Fibroblast of upper back skin (primary cell): ENCODE measurements around the gene DSP.

Experiments used
- DNase-seq: peaks from one replicate; pipeline ENCODE4 v3.0.0-alpha.2; 2013

The DSP gene, protein sequence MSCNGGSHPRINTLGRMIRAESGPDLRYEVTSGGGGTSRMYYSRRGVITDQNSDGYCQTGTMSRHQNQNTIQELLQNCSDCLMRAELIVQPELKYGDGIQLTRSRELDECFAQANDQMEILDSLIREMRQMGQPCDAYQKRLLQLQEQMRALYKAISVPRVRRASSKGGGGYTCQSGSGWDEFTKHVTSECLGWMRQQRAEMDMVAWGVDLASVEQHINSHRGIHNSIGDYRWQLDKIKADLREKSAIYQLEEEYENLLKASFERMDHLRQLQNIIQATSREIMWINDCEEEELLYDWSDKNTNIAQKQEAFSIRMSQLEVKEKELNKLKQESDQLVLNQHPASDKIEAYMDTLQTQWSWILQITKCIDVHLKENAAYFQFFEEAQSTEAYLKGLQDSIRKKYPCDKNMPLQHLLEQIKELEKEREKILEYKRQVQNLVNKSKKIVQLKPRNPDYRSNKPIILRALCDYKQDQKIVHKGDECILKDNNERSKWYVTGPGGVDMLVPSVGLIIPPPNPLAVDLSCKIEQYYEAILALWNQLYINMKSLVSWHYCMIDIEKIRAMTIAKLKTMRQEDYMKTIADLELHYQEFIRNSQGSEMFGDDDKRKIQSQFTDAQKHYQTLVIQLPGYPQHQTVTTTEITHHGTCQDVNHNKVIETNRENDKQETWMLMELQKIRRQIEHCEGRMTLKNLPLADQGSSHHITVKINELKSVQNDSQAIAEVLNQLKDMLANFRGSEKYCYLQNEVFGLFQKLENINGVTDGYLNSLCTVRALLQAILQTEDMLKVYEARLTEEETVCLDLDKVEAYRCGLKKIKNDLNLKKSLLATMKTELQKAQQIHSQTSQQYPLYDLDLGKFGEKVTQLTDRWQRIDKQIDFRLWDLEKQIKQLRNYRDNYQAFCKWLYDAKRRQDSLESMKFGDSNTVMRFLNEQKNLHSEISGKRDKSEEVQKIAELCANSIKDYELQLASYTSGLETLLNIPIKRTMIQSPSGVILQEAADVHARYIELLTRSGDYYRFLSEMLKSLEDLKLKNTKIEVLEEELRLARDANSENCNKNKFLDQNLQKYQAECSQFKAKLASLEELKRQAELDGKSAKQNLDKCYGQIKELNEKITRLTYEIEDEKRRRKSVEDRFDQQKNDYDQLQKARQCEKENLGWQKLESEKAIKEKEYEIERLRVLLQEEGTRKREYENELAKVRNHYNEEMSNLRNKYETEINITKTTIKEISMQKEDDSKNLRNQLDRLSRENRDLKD (N-terminal part only)

DNA sequence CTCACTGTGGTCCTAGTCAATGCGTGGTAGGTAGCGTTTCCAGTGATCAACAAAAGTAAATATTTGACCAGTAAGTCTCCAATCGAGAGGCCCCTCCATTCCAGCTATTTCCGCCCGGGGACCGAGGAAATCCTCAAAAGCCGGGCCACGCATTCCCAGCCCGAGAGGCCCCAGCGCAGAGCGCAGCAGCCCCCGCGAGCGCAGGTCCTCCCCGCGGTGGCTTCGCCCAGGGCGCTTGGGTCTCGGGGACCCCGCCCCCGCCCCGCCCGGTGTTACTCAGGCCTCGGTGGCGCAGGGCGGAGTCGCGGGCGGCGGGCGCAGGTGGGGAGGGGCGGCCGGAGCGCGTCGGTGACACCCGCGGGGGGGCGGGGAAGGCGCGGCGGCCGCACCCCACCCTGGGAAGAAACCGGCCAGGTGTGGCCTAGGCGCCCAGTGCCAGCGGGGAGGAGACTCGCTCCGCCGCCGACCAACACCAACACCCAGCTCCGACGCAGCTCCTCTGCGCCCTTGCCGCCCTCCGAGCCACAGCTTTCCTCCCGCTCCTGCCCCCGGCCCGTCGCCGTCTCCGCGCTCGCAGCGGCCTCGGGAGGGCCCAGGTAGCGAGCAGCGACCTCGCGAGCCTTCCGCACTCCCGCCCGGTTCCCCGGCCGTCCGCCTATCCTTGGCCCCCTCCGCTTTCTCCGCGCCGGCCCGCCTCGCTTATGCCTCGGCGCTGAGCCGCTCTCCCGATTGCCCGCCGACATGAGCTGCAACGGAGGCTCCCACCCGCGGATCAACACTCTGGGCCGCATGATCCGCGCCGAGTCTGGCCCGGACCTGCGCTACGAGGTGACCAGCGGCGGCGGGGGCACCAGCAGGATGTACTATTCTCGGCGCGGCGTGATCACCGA lies at the start of gene DSP:
Gene DSP, plus strand, starts transcription at position 497 of the 890 bp plus-strand sequence. Its CDS starts 245 bp downstream, at position 742.
- DNase-seq, result peak; percentile 22

DNA sequence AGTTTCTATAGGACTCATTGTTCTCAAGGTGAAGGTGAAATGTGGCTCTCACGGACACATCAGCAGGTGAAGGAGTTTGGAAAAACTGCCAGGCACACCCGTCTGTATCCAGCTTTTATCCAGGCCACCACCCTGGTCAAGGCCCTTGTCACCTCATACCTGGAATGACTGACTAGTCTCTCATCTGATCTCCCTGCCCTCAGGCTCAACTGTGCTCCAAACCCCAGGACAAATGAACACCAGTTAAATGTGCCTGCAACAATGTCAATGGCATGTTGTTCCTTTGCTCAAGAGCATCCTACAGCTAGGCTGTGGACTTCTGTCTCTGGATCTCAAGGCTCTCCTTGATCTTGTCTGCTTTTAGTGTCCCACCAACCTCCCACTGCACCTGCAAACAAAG lies 47.6 kb upstream of the DSP start:
- DNase-seq, result no peak

DNA sequence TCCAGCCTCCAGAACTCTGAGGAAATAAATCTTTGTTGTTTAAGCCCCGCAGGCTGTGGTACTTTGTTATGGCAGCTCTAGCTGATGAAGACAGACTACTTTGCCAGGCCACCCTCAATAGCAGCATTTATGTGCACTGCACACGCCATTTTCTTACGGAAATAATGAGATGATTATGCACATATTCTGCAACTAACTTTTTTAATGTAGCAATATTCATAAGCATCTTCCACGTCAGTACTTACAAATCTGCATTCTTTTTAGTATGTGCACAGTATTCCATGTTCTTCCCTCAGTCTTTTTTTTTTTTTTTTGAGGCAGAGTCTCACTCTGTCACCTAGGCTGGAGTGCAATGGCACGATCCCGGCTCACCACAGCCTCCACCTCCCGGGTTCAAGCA lies 46.8 kb upstream of the DSP start:
- DNase-seq, result no peak

DNA sequence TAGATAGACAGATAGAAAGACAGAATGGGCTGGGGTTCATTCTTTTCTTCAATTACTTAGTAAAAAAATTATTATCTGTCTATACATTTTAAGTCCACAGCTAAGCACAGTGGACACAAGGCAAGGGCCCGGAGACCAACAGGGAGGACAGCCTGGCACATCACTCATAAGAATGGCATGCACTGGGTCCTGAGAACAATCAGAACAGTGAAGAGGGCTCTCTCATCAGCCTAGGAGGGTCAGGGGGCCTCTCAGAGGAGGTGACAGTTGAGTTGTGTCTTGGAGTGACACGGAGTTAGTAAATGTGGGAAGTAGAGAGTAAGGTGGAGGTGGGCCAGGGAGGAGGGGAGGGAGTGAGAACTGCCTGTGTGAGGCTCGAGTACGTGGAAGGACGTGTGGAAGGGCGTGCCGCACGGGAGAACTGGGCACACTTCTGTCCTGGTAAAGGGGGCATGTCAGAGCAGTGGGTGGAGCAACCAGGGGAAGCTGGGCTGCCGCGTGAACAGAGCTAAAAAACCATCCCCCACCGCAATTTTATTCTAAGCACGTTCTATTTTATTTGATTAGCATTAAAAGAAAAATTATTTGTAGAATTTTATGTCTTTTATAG lies 45.1 kb upstream of the DSP start:
- no peak for DNase-seq

DNA sequence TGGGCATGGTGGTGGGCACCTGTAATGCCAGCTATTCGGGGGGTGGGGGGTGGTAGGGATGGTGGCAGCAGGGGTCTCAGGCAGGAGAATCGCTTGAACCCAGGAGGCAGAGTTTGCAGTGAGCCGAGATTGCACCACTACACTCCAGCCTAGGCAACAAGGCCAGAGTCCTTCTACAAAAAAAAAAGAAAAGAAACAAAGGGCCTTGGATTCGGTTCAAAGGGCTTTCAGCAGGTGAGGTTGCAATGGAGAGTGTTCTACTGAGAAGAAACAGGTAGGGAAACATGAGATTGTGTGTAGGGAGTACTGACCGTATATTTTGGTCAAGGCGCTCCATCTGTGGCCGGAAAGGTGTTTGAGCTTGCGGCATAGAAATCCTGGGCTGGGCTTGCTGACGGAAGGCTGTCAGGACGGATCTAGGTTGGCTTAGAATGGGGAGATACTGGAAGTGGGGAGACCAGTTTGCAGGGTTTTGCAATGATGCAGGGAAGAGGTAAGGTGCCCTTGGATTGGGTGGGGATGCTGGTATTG lies 40.7 kb upstream of the DSP start:
- no peak for DNase-seq

DNA sequence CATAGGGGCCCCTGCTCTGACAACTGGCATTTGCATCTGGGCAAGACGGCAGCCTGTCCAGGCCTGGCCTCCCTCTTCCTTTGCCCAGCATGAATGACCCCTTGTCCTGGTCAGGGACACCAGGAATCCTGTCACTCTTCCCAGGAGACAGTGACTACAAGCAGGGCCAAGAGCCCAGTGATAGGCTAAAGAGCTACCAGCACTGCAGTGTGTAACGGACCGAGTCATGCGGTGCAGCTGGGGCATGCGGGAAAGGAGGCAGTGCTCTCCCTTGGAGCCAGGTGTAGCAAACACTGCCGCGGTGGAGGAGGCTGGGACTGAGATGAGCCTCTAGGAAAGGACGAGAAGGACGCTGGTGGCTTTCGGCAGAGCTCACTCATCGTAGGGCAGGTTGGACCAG lies 38.7 kb upstream of the DSP start:
- no peak for DNase-seq

DNA sequence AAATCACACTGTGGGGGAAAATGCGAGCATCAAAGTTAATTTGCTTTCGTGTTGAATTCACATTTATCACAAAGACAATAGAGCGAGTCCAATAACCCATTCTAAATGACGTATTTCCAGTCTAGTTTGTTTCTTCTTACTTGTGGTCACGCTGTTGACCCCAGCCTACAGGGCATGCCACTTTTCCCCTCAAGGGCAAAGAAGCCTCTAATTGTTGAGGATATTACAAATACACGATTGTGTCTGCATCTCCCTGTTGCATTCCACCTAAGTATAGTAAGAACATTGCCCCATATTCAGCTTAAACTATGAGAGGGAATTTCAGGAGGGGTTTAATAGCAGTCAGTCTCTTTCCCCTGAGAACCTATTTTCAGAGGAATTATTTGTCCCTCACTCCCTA lies 37.4 kb upstream of the DSP start:
- DNase-seq, result no peak

DNA sequence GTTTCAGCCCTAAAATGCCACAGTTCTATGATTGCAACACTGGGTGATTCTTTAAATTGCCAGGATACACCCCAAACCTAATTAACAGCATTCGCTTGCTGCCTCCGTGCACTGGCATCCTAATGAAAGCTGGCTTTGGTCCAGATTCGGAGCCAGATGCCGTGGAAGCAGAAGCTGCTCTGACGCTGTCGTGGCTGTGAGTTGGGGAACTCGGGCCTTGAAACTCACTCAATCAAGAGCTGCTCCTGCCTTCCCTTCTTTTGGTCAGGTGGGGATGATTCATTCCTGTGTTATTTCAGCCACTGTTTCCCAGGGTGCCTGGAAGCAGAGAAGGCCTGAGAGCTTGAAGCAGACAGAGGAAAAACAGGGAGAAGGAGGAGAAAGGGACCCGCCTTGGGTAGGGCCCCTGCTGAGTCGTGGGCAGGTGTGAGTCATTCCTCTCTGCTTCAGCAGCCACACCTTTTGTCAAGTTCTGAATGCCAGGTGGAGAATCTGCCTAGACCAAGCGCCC lies 36.2 kb upstream of the DSP start:
- peak; percentile 78 for DNase-seq

DNA sequence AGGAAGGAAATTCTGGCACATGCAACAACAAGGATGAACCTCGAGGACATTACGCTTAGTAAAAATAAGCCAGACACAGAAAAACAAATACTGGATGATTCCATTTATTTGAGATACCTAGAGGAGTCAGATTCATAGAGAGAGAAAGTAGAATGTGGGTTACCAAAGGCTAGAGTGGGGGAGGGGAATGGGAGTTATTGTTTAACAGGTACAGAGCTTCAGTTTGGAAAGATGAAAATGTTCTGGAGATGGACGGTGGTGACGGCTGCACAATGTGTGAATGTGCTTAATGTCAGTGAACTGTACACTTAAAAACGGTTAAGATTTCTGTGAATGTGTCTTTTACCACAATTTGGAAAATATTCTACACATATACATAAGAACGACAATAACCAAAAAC lies 33.9 kb upstream of the DSP start:
- no peak for DNase-seq

DNA sequence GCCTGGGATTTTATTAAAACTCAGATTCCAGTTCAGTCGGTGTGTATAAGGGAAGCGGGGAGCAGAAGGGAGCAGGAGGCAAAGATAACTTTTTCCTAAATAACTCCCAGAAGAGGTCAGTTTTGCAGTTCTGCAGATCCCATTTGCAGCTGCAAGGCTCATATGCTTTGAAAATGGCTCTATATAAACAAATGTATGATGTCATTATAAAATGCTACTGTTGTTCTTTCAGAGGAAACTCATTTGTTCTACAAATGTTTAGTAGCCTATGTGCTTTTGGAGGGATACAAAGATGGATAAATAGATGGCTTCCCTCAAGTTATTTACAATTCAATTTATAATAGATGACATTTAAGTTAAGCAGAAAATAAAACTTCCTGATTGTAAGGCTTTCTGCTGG lies 29.2 kb upstream of the DSP start:
- DNase-seq, result no peak

DNA sequence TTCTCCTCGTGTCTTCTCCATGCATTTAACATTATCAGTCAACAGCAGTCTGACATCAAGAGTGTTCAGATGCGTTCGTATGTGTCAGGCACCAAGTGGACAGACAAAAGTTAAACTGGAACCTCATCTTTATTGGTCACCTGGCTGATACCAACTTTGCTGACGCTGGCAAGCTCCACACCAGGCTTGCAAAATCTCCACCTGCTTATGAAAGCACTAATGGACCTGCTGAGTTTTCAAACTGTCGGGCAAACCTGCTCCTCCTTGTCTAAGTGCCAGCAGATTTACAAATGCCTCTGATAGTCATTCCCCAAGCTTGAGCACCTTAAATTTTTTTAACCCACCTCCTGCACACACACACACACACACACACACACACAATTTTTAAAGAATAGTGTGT lies 27.9 kb upstream of the DSP start:
- no peak for DNase-seq

DNA sequence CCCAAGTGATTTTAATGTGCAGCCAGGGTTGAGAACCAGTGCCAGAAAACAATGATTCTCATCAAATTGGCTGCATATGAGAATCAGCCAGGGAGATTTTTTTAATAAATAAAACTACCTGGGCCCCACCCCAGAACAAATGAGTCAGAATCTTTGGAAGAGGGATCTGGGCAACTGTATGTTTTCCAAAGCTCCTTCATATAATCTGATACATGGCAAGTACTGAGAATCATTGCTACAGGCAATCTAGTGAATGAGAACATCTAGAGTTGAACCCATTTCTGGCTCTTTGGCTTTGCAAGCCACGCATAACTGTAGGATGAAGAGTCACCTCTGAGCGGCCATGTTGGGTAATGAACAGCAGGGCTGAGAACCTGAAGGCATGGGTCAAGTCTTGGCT lies 26.1 kb upstream of the DSP start:
- DNase-seq, result no peak

DNA sequence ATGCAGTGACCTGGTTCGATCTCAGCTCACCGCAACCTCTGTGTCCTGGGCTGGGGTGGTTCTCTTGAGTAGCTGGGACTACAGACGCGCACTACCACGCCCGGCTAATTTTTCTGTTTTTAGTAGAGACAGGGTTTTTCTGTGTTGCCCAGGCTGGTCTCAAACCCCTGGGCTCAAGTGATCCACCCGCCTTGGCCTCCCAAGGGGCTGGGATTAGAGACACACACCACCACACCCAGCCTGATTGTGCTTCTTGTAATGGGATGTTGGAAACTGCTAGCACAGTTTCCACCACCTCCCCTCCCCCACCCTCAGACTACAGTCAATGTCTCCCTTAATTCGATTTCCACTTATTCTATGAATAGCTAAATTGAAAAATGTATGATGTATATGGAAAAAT lies 22.6 kb upstream of the DSP start:
- no peak for DNase-seq

DNA sequence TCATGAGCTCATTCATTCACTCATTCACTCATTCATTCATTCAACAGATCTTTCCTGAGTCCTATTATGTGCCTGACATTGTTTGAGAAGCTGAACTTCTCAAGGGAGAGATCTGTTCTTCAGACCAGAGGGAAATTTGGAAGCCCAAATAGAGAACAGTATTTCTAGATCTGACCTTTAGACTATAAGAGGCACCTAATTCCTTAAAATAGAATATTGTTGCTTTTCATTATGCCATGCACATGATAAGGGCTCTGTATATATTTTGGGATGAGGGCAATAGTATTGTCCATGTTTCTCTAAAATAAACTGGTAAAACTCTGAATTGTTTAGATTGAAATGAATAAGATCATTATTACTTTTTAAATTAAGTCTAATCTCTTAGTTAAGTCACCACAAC lies 18.6 kb upstream of the DSP start:
- no peak for DNase-seq

DNA sequence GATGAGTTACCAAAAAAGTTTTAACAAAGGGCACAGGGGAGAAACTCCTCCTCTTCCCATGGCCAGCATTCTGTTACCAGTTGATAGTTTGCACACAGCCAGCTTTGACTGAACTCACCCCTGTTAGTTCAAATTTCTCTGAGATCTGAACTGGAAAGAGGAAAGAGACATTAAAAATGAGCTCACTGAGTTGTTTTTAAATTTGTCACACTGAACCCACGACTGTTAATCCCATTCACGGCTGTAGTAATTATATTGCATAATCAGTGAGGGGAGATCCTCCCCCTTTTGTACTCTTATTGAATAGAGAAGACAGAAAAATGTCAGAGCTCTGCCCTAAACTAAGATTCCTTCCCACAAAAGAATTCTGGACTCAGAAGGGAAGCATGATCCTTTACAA lies 17.5 kb upstream of the DSP start:
- DNase-seq, result no peak

DNA sequence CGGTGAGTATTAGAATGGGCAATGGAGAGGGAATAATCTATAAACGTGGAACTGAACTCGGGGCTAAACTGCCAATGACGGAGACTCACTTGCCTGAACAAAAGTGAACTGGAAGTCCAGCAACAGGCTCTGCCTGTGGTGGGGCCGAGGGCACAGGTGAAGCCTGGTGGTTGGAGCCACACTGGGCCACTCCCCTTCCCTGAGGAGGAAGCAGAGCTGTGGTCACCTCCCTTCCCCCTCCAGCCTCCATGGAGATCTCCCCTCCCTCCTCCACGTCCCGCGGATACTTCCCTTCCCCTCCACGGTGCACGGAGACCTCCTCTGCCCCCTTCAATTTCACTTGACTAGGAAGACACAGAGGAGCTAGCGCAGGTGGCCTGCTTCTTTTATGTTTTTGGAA lies 14.7 kb upstream of the DSP start:
- no peak for DNase-seq

DNA sequence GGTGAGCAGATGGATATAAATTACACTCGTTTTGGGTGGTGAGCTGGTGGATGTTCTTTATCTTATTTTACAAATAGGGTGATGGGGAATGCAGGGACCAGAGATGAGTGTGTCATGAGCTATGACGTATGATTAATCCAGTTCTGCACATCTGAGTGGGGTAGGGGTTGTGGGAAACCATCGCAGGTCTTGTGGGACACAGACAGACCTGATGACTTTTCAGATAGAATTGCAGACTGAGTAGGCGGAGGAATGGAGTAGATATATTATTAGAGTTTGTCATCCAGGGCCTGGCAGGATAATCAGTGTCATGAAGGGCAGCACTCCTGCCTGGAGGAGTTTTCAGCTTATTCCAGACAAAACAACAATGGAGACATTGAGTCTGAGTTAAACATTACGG lies 12.9 kb upstream of the DSP start:
- peak; percentile 86 for DNase-seq

DNA sequence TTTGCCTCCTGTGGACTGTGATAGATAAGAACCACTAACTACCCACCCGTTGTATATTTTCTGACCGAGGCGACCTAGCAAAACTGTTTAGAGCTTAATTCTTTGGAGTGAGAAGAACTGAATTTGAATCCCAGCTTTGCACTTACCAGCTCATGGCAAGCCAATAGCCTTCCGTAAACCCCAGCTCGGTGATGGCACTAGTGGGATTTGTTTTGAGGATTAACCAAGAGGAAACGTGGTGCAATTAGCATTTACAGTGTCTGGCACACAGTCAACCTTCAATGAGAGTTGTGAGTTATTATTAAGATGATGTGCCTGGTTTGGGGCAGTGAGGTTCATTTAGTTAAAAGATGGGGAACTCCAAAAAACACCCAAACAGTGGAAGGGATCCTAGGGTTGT lies 12.3 kb upstream of the DSP start:
- no peak for DNase-seq

DNA sequence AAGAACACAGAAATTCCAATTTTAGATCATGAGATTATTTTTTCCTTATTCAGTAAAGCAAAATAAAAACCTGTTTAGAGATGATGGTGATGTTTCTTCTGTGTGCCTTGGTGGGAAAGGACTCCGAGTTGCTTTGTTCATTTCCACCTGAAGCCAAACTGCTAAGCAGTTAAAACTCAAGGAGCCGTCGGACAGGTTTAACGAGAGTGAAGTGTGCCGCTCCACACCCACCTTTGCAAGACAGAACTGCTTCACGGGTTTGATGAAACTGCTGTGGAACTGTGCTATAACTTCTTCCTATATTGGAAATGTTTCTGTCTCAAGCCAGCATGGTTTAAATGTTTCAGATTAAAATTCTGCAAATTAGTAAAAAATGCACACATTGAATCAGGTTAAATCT lies 9.2 kb upstream of the DSP start:
- no peak for DNase-seq

DNA sequence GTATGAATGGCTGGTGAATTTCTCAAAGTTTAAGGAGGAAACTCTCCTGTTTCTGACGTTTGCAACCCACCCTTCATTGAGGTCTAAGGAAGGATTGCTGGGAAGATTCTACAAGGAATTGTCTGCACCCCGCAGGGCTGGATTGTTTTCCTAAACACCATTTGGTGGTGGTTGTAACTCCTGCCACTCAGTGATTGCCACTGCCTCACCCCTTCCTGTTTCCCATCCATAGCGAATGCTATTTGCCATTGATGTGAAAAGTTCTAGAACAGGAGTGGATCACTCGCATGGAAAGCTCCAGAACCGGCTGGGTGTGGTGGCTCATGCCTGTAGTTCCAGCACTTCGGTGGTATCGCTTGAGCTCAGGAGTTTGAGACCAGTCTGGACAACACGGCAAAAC lies 8.7 kb upstream of the DSP start:
- no peak for DNase-seq

DNA sequence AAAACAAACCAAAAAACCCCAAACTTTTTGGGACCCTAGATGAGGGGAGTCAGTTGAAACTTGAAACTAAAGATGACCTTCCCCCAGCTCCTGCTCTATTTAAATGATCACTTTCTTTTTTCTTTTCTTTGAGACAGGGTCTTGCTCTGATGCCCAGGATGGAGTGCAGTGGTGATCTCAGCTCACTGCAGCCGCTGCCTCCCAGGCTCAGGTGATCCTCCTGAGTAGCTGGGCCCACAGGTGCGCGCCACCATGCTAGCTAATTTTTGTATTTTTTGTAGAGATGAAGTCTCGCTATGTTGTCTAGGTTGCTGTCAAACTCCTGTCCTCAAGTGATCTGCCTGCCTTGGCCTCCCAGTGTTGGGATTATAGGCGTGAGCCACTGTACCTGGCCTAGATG lies 7.3 kb upstream of the DSP start:
- DNase-seq, result no peak
